Caki2 (cell line): ENCODE results near the gene KIAA1217. TPM values are rescaled to one million over a fixed set of nuclear protein-coding genes. Genes with fewer than 3 reads are reported as not detected.
"Not testable (repeated sequence)": the region's sequence is repeated elsewhere in the genome, so short reads cannot be mapped to it uniquely, and the experiment has no call there.

ENCODE experiments used
- DNase-seq: peaks from one replicate; pipeline ENCODE4 v3.0.0-alpha.2; 2015; ENCODE audit warnings: low read depth
- in situ Hi-C: cut with HindIII; loops from 2 replicates; pipeline ENCODE4 v1.10.0; 2016; ENCODE audit warnings: low sequenced_read_pairs, low pct_unique_long_range_greater_than_20kb, mixed read lengths
- total RNA-seq: library from RNA; depleted of rRNA; stranded (reverse); fragments of >200 nt; shearing (Covaris generic); gene quantifications from 2 replicates; pipeline ENCODE4 v1.2.3, GENCODE V29; 2014; ENCODE audit warnings: low replicate concordance

KIAA1217 gene
- total RNA-seq, 1 experiment from 2014 or later = 0.95 TPM

- in situ Hi-C loops = no loop called here
- no peak for DNase-seq
Measured at GRCh38 chr10:24440817-24441797, 232.2 kb downstream of the KIAA1217 start.

- in situ Hi-C loops = no loop called here
- DNase-seq = no peak
Measured at GRCh38 chr10:24442234-24442633, 233.3 kb downstream of the KIAA1217 start.

GRCh38 chr10:24442641-24443174 lies 233.8 kb downstream of the KIAA1217 start:
- in situ Hi-C loops, DNase-seq: not testable (repeated sequence)

DNA sequence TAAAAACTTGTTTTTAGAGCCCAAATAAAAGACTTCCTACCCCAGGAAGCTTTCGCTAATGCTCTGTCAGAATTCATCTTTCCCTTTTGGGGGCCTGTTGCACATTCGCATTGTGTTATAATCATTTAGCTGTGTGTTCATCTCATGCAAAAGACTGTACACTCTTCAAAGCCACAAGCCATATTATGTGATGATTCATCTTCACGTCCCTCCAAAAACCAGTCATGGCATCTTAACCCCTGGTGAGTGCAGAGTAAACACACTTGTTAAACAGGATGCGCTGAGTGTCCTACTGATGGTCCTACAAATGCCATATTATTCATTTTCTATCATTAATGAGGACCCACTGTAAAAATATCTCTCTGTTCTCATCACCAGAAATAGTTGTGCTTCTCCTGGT lies 235.4 kb downstream of the KIAA1217 start:
- in situ Hi-C loops = no loop called here
- DNase-seq = no peak

DNA sequence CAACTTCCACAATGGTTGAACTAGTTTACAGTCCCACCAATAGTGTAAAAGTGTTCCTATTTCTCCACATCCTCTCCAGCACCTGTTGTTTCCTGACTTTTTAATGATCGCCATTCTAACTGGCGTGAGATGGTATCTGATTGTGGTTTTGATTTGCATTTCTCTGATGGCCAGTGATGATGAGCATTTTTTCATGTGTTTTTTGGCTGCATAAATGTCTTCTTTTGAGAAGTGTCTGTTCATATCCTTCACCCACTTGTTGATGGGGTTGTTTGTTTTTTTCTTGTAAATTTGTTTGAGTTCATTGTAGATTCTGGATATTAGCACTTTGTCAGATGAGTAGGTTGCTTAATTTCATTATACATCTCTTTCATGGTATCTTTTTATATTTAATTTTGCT lies 237.0 kb downstream of the KIAA1217 start:
- in situ Hi-C loops, DNase-seq: not testable (repeated sequence)

GRCh38 chr10:24446739-24447138 lies 237.8 kb downstream of the KIAA1217 start:
- in situ Hi-C loops = no loop called here
- DNase-seq = peak; percentile 45

DNA sequence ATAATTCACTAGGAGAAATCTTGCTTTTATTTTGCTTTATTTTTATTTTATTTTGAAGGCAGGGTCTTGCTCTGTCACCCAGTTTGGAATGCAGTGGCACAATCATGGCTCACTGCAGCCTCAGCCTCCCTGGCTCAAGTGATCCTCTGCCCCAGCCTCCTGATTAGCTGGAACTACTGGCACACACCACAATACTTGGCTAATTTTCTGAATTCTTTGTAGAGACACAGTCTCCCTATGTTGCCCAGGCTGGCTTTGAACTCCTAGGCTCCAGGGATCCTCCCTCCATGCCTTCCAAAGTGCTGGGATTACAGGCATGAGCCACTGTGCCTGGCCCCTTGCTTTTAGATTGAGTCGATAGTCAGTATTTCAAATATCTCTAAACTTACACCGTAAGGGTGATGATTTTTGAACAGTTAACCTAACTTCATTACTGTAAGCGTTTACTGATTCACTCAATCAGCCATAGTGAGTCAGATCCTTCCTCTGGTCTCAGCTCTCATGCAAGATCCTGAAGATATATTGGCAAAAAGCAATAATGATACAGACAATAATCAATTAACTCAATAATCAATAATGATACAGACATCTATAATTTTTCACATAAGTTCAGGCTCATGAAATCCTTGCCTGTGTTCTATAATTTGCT lies 239.5 kb downstream of the KIAA1217 start:
- no peak for DNase-seq

GRCh38 chr10:24449321-24449740 lies 240.4 kb downstream of the KIAA1217 start:
- in situ Hi-C loops = no loop called here

More for the DNA sequence above, 239.5 kb downstream of the KIAA1217 start:
- in situ Hi-C loops = no loop called here

GRCh38 chr10:24449769-24450310 lies 240.9 kb downstream of the KIAA1217 start:
- DNase-seq = no peak
- in situ Hi-C loops = no loop called here

More at GRCh38 chr10:24449321-24449740, 240.4 kb downstream of the KIAA1217 start:
- DNase-seq = no peak

- in situ Hi-C loops = no loop called here
- no peak for DNase-seq
Measured at GRCh38 chr10:24451325-24451820, 242.4 kb downstream of the KIAA1217 start.

DNA sequence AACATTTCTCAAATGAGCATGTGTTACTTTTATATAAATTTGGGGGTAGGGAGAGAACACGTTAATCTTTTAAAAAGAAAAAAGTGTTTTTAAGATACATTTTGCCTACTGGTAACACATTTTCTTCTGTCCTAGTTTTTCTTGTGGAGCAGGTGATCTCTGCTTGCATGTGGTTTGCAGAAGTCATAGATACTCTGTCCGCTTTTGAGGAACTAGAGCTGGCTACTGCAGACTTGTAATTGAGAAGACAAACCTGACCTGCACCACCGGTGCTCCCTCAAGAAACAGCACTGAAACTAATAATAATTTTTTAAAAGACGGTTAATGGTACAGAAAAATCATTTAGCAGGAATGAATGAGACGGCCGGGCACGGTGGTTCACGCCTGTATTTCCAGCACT lies 243.1 kb downstream of the KIAA1217 start:
- in situ Hi-C loops = no loop called here
- no peak for DNase-seq

DNA sequence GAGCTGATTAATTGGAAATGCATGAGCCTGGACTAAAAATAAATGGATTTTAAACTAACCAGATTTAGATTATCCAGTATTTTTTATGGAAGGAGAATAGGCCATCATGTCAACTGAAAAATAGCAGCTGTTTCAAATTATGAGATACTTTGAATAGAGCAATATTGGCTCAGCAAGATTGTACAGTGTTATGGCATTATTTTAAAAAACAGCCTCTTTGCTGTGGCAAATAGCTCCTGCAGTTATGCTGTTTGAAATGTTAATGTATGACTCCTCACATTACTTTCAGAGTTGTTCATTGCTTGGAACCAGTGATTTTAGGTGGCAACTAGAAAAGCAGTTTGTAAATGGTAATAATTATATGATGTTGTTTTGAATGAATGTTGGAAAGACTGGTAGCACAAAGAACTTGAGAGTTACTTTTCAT lies 244.5 kb downstream of the KIAA1217 start:
- no peak for DNase-seq
- in situ Hi-C loops = no loop called here

DNA sequence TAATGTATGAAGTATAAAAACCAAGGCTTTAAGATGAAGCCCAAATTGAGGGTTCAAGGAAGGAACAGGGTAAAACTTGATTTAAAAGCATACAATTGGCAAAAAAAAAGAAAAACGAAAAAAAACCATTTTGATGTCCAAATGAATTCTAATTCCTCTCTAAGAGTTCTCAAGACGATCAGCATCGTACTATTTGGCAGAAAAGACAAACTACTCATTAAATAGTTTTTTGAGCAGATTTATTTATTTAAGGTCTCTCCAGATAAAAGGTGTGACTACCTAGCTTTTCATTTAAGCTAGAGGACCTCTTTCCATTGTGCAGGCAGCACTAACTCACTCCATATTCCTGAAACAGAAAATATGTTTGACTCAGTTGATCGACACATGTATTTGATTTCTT lies 245.0 kb downstream of the KIAA1217 start:
- DNase-seq = no peak
- in situ Hi-C loops = no loop called here

DNA sequence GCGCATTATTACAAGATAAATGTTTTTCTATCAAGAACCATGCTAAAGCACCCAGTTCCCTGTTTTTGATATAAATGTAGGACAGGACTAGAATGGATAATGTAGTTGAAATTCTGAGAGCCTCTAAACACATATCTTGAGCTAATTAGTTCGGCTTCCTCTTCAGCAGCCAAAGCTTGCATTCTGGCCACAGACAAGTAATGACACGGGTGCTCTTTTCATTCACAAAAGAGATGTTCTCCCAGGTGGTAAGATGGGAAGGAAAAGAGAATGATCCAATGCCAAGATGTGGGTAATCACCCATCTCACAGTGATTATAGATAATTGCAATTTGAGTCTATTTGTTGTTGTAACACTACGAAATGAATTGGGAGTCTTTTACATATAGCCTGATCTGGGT lies 246.5 kb downstream of the KIAA1217 start:
- in situ Hi-C loops = no loop called here
- DNase-seq = no peak

DNA sequence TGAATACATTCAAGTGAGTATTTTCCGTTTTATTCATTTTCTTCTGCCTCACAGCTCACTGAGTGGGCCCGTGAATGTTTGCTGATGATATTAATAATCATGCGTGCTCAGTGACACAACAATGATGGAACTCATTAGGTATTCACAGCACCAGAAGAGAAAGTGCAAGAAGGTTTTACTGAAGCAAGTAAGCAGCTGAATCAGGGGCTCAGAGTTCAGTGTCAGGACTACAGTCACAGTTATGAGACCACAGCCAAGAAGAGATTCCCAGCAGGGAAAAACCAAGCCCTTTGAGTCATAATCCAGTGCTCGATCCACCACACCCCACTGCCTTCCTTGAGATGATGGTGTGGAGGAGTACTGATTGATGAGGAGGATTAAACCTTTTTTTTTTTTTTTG lies 247.4 kb downstream of the KIAA1217 start:
- in situ Hi-C loops = no loop called here
- DNase-seq = peak; percentile 50

GRCh38 chr10:24457661-24458318 lies 248.9 kb downstream of the KIAA1217 start:
- DNase-seq = no peak
- in situ Hi-C loops = no loop called here

- no peak for DNase-seq
- in situ Hi-C loops = no loop called here
Measured at GRCh38 chr10:24459836-24460235, 250.9 kb downstream of the KIAA1217 start.

DNA sequence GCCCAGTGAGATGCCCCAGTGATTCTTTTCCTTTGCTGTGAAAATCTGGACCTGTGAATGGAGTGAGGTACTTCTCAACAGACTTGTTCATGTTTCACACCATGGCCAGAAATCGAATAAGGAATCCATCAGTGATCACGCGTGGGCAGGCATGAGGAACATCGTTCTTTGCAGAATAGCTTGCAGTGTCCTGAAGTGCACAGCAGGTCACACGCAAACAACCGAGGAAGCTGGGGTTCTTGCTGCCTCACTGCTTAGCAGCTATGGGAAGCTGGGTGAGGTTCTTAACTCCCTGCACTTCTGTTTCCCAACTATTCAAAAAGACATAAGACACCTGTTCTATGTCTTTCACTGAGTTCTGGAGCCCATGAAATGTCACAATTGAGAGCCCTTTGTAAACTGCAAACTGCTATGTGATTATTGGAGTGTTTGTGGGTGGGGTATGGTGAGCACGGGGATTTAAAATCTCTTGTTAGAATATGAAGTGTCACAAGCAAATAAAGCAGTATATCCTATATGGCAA lies 253.4 kb downstream of the KIAA1217 start:
- in situ Hi-C loops = no loop called here
- no peak for DNase-seq
